GM19397 (cell line): ENCODE measurements around the gene SHB.

ENCODE experiments used
- ATAC-seq: cut with Tn5 transposase; IDR thresholded peaks from one replicate; pipeline ENCODE4 v1.9.1; 2021; ENCODE audit warnings: mild to moderate bottlenecking, moderate library complexity; ENCODE audit not compliant: unreplicated experiment

Gene SHB

DNA sequence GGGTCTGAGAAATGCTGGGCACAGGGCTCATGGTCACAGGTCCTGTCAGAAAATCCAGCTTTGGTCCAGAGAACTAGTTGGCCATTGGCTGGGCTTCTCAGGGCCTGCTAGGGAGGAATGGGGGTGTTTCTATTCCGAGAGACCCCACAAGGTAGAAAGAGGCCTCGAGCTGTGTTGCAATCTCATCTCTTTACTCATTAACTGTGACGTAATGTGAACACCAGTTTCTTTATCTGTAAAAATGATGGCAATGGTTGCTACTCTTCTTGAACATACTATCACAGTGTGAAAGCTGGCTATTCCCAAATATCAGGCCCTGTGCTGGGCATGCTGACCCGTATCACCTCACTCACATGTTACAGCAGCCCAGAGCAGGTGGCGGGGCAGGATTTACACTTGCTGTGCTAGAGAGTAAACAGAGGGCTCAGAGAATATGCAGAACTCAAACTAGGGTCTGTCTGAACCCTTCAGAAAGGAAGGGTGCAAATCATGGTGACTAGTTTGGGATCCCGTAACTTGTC, 129.4 kb downstream of the SHB start:
- ATAC-seq, result no peak

DNA sequence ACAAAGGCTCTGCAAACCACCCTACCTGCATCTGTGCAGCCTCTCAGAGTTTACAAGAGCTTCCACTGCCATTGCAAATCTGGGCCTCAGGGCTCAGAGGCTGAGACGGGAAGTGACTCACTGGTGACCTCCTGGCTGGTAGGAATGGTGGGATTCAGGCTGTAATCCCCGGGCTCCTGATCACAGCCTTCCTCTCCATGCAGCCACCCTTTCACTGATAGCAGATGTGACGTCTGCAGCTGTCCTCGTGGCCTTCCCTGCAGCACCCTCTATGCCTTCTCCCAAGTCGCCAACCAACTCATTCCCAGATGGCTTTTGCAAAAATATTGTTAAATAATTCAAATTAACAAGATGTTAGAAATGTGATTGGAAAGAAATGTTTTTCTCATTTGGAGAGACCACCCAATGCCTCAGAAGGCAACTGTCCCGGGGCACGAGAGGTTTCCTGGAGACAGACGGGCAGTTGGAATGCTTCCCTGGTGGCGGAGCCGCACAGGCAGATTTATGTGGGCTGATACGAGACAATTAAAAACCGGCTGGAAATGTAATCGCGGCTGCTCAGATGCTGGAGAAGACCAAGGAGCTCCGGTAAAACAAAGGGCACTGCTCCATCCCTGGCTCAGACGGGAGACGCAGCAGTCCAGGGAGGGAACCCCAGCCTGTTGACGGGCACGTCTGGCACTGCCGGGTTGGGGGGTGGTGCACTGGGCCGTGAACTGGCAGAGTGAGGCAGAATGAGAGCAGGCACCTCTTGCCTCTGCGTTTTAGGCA, 130.7 kb downstream of the SHB start:
- no peak for ATAC-seq

DNA sequence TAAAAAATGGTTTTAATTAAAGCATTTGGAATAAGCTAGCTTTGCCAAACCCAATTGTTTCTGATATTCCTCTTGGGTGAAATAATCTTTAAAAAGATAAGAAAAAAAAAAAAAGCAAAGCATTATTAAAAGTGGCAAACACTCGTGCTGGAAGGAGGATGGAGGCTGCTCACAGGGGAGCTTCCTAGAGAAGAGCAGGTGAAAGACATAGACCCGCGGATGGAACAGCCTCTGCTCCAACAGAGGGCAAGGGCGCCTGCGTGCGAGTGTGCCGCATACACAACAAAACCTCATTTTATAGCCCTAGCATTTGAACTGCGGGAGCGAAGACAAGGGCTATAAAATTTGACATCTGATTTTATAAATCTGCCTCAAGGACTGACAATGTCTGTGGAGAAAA, 131.7 kb downstream of the SHB start:
- ATAC-seq, result no peak

DNA sequence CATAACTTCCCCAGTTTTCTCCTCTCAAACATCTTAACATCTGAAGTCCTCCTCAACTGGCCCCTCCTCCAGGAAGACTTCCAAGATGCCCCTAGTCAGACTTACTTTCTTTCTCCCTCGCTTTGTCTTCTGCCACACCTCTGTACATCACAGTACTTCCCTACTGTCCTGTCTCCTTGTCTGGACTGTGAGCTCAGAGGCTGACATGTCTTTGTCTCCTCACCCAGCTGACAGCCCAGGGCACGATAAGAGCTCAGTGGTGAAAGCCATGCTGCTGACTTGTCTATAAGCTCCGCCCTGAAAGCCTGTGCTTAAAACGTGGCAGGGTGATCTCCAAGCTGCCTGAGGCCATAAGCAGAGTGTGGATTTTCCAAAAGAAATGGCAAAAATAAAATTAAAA, 132.1 kb downstream of the SHB start:
- no peak for ATAC-seq

DNA sequence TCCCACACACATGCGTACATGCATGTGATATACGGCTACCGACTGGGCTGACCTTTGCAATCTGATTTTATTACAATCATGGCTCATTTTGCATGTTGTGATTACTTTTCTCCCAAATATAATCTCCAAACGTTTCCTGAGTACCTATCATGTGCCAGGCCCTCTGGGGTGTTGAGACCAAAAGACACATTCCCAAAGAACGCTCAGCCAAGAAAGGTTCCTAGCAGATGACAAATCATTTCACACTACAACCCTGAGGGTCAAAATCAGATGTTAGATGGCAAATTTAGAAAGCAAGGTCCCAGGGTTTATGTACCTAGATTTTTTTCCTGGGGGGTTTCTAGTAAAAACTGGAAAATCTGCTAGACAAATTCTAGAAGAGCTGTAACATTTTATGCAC, 132.7 kb downstream of the SHB start:
- no peak for ATAC-seq

DNA sequence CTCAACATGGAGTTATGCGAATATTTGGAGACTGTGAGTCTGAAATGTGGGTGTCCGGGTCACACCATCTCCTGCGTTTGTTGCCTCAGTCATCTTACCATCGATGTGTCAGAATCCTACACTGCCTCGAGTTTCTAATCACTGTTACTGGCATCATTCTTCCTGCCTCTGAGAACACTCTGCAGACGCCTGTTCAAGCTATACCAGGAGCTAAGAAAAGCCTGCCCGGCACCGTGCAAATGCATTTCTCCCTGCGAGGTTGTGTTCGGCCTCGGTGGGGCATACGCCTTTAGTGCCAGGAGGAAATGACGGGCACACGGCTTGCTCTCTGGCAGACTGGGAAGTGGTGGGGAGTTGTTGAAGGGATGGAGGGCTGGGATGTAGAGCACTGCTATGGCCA, 133.9 kb downstream of the SHB start:
- no peak for ATAC-seq

DNA sequence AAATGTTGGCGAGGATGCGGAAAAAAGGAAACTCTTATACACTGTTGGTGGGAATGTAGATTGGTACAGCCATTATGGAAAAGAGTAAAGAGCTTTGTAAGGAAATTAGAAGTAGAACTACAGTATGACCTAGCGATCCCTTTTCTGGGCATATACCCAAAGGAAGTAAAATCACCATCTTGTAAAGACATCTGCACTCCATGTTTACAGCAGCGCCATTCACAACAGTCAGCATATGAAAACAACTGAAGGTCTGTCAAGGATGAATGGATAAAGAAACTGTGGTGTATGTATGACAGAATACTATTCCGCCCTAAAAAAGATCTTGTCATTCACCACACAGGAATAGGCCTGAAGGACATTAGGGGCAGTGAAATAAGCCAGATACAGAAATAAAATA, 137.4 kb downstream of the SHB start:
- no peak for ATAC-seq

DNA sequence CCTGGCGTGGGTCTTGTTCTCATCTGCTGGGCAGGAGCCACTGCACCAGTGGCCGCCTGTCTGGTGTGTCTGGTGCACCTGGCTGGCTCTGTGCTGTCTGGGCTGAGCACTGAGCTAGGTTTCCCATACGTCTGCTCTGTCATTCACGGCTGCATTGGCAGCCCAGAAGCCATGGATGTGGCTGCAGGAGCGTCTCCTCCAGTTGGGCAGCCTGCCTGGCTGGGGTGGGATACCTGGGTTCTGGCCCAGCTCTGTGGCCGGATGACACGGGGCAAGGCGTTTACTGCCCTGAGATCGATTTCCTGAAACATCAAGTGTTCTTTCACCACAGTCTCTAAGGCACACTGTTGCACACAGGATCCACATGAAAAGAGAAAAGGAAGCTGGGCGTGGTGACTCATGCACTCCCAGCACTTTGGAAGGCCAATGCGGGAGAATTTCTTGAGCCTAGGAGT, 139.6 kb downstream of the SHB start:
- ATAC-seq, result no peak

DNA sequence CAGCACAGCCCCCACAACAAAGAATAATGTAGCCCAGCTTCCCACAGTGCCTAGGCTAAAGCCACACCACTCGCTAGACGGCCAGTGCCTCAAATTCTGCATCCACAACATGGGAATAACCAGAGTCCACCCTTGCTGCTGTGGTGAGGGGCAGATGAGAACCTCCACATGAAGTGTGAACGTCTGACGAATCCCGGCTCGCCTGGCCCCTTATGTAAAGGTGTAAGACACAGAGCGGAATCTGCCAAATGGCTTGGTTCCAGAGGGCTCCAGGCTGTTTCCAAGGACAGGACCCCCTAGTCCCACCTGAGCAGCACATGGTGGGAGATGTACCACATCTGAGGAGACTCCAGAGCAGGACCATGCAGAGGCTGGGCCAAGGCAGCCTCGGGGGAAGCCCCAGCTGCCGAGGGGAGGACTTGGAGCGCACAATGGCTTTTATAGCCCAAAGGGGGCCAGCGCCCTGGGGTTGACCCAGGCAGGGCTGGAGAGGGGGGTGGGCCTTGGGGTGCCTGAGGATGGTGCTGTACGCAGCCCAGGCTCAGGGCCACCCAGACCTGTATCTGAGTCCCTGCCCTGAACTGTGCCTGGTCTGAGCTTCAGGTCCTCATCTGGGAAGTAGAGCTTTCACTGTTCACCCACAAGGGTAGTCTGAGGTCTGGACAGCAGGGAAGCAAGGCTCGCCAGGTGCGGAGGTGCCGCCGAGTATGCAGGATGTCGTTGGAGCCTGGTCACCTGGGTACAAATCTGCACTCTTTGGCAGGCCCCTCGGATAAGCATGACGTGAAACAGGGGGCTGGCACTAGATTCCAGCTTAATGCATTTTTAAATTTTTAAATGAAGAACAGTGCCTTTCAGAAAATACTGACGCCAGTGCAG, 140.2 kb downstream of the SHB start:
- no peak for ATAC-seq

DNA sequence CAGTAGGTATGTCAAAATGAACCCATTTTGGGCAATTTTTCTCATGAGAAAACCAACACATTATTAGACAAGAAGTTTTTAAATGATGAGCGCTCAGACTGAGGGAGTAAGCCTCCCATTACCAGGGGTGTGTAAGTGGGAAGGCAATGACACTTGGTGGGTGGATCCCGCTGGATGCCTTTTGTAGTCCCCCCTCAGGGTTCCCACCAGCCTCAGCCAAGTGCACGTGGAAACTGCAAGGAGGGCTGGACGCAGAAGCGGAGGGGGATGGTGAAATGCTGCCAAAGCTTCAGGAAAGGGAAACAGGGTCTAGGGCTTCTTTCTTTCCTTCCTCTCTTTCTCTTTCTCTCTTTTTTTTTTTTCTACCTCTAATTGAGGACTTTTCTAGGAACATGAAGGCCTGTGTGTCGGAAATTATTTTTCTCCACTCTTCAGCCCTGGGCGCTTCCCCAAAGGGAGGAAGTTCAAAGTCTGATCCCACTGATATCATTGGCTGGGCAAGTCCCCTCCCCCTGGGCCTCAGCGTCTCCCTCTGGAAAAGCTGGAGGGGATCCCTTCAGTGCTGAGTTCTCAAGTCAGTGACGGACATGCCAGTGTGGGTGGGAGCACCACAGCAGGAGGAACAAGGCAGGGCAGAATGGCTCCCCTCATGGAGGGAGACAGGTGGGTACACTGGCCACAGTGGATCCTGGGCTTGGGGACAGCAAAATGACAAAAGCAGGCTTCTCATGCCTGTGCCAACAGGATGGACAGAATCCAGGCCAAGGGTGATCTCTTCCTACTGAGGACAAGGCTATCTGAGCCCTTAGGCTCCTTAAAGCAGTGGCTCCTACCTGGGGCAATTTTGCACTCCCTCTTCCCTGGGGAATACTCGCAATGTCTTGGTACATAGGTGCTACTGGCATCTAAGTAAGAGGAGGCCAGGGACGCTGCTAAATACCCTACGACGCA, 141.2 kb downstream of the SHB start:
- ATAC-seq, result no peak

DNA sequence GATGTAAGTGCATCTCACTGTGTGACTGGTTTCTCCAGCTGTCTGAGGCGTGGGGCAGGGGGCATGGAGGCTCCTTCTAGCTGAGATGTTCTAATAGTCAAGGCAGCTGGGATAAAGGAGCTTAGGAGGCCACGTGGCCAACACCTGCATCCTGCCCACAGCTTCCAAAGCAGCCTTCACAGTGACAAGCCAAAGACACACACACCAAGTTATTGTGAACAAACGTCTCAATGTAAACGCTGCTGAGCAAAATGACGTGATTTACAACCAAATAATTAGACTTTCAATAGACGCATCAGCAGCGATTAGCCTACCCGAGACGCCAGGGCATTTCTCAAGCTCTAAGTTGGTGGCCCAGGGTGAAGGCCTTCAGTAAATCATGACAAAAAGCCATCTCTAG, 141.9 kb downstream of the SHB start:
- no peak for ATAC-seq

DNA sequence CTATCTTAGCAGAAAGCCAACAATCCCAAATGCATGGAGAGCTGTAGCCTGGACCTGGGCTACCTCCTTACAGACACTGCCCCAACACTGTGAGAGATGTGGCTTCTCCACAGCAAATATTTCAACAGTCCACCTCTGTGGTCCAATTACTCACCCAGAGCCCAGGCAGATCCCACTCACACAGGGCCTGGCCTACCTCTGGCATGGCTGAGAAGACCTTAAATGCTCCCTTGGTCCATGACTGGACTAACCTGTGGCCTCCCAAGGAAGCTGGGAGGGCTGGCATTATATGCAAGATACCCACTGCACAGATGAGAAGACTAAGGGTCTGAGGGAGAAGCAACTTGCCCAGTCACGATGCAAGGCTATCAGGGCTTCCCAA, 142.3 kb downstream of the SHB start:
- no peak for ATAC-seq

DNA sequence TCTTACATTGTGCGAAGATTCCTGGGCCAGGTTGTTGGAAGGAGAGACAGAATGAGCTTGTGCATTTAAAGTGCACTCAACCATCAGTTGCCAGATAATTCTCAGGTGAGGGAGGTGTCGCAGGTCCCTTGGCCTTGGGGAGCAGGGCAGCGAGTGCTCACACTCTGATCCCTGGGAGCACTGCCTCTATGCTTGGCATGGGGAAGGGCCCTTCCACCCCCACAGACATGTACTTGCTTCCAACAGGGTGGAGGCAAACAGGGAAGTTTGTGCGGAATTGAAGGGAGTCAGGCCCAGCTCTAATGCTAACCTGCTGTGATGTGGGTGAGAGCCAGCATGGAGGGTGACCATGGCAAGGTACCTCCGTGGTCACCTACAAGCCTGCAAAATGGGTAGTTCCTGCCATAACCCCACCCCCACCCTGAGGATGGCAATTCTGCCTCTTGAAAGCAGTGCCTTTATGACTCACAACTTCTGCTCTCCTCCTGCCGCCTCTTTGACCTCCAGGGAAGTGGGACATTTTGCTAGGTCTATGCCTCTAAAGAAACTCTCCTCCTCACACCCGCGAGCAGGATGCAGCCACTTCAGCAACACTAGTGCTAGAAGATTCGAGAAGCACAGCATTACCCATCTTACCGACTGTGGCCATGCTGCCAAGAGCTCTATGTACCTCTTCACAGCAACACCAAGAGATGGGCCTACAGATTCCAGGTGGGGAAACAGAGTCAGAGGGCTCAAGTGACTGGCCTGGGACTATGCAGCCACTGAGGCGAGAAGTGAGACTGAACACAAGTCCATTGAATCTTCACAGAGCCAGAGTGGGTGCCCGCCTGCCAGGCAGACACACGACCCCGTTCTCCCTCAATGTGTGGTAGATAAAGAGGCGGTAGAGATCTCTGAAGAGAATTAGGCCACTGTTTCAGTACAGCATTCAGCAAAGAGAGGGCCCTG, 143.0 kb downstream of the SHB start:
- no peak for ATAC-seq

DNA sequence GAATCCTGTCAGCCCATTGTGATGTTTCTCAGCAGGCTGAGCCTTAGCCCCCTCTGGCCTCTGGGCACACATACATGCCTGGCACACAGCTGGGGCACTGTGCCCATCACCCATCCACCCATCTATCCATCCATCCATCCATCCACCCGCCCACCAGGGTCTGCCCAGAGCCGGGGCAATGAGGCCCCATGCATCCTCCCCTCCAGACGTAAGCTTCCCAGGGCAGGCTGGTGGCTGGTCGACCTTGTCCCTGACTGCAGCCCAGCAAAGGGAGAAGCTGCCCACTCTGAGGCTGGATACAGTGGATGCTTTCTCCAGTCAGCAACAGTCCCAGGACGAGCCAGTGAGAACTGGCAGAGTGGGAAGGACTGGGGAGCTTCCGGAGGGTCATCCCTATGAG, 144.0 kb downstream of the SHB start:
- no peak for ATAC-seq

DNA sequence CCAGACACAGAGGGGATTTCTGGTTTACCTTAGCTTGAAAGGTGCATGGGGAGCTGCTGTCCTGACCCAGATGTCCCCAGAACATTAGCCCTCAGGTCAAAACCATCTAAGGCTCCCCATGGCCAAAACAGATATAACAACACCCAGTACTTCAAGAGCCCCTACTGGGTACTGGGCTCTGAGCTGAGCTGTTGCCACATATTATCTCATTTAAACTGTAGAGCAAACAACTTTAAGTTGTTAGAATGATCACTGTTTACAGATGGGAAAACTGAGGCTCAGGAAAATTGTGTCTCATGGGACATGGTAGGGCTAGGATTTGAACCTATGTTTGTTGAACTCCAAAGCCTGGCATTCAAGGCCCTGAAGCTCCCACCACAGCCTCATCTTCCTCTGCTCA, 144.5 kb downstream of the SHB start:
- no peak for ATAC-seq

DNA sequence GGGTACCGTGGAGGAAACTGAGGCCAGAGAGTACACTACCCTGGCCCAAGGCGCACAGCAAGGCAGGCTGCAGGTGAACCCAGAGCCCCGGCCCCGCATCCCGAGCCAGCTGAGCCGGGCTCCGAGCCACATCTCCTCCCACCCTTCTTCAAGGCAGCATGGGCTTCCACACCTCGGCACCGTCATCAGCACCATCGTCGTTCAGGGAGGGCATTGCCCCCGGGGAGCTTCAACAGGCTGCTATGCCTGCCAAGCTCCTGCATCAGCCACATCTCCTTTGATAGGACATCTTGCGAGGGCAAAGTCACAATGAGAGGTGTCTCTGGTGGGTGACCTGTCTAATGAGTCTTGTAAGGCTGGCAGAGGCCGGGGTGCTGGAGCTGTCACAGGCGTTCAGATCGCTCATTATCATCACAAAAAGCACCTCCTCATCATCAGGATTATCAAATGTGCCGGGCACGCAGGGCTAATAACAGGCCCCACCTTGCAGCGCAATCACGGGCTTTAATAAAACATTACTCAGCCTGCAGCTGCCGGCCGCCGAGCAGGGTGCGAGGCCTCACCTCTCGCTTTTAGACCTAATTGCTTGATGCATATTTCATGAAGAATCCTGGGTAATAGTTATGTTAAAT, 145.1 kb downstream of the SHB start:
- no peak for ATAC-seq

DNA sequence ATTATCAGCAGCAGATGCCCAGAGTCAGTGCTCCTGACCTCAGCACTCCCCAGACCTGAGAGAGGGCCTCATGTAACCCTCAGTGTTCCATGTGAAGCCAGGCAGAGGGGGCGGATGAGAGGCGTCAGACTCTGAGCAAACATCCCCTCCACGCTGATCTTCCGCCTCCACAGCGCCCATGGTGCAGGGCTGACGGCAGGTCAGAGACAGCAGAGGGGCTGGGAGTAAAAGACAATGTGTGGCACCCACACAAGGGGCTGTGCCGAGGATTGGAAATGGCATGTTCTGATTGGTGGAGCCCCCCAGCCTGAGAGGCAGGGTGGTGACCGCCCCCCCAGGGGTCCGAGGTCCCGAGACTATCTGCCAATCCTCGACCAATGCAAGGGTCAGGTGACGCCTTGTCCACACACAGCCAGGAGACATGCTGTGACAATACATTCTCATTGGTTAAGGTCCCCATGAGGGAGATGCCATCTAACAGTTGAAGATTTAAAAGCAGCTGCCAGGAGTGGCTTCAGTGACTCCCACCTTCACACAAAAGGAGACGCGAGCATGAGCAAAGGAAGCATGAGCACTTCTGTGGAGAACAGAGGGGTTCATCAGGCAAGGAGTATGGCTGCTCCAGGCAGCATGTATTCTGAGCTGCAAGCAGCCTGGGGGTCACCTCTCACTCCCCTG, 145.8 kb downstream of the SHB start:
- no peak for ATAC-seq

DNA sequence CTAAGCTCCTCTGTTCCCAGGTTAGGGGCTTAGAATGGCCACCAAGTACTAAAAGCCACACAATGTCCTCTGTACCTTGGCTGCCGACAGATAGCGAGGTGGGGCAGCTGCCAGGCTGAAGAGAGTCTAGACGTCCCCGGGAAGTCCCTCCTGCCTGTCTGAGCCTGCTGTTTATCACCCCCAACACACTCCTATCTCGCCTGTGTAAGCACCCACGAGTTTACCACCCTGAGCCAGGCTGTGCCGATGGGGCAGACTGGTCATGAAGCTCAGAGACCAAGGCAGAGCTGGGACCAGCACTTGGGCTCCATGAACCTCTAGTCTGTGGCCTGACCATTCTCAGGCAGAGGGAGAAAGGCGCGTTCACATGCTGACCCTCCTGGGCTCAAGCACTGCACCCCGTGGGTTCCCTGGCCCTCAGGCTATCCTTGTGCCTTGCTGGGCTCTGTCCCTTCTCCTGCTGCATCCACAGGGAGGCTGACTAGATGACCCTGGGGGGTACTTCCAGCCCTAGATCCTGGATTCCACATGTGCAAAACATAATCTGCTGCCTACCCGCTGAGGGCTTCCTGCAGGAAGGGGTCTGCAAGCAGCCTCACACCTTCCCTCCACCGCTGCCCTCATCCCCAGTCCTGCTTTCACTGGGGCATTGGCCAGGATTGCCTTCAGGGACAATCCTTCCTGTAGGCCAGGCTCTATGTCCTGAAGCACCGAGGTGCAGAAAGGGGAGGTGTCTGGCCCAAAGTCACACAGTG, 146.5 kb downstream of the SHB start:
- no peak for ATAC-seq
